Osteoblast (primary cell): ENCODE data around the gene NME3. TPM values are rescaled to one million over a fixed set of nuclear protein-coding genes. Genes with fewer than 3 reads are reported as not detected.

ENCODE experiments used
- DNase-seq: peaks from one replicate; pipeline ENCODE4 v3.0.0; 2011; ENCODE audit warnings: low spot score, mixed read lengths; ENCODE audit not compliant: insufficient read length; ENCODE audit errors: missing footprints
- H2AFZ ChIP-seq: 2 replicates; pipeline ENCODE4 v1.6.0; 2011; ENCODE audit warnings: mild to moderate bottlenecking, low read length
- H3K27ac ChIP-seq: 2 replicates; pipeline ENCODE4 v1.5.1; 2011; ENCODE audit warnings: mild to moderate bottlenecking, low read depth, low read length, moderate library complexity
- H3K27me3 ChIP-seq: 2 replicates; pipeline ENCODE4 v1.6.0; 2012; ENCODE audit warnings: mild to moderate bottlenecking, control low read depth, inconsistent platforms, low read length, moderate library complexity; ENCODE audit not compliant: insufficient read depth
- H3K36me3 ChIP-seq: 2 replicates; pipeline ENCODE4 v1.5.1; 2011; ENCODE audit warnings: mild to moderate bottlenecking, low read length, control low read depth, moderate library complexity; ENCODE audit not compliant: insufficient read depth
- H3K4me1 ChIP-seq: 2 replicates; pipeline ENCODE4 v1.5.1; 2011; ENCODE audit warnings: mild to moderate bottlenecking, low read length, control low read depth, moderate library complexity; ENCODE audit not compliant: insufficient read depth
- H3K4me2 ChIP-seq: 2 replicates; pipeline ENCODE4 v1.6.0; 2011; ENCODE audit warnings: mild to moderate bottlenecking, low read length; ENCODE audit not compliant: insufficient read depth
- H3K4me3 ChIP-seq: fragments of 200-600 bp; sonication (generic); 3 replicates; pipeline ENCODE4 v1.5.1; 2012; ENCODE audit warnings: mild to moderate bottlenecking, low read length, inconsistent platforms; ENCODE audit not compliant: insufficient read depth
- H3K79me2 ChIP-seq: 2 replicates; pipeline ENCODE4 v1.6.0; 2012; ENCODE audit warnings: mild to moderate bottlenecking, low read length, control low read depth, inconsistent platforms; ENCODE audit not compliant: insufficient read depth
- H3K9me3 ChIP-seq: 2 replicates; pipeline ENCODE4 v1.5.1; 2011; ENCODE audit warnings: low read depth, low read length, control low read depth
- H4K20me1 ChIP-seq: 2 replicates; pipeline ENCODE4 v1.6.0; 2012; ENCODE audit warnings: mild to moderate bottlenecking, low read length, control low read depth; ENCODE audit not compliant: insufficient read depth
- total RNA-seq: library from RNA; depleted of rRNA; stranded (reverse); fragments of >200 nt; gene quantifications from 2 replicates; pipeline ENCODE4 v1.2.3, GENCODE V29; 2012
- TF ChIP-seq, protein P1 (sequence below): IDR thresholded peaks from 2 replicates; pipeline ENCODE4 v1.5.1; 2011; ENCODE audit warnings: mild to moderate bottlenecking, low read depth, low read length, moderate library complexity; ENCODE audit errors: extremely low read depth

The NME3 gene
- total RNA-seq, 1 donor, result 55.4 TPM

DNA sequence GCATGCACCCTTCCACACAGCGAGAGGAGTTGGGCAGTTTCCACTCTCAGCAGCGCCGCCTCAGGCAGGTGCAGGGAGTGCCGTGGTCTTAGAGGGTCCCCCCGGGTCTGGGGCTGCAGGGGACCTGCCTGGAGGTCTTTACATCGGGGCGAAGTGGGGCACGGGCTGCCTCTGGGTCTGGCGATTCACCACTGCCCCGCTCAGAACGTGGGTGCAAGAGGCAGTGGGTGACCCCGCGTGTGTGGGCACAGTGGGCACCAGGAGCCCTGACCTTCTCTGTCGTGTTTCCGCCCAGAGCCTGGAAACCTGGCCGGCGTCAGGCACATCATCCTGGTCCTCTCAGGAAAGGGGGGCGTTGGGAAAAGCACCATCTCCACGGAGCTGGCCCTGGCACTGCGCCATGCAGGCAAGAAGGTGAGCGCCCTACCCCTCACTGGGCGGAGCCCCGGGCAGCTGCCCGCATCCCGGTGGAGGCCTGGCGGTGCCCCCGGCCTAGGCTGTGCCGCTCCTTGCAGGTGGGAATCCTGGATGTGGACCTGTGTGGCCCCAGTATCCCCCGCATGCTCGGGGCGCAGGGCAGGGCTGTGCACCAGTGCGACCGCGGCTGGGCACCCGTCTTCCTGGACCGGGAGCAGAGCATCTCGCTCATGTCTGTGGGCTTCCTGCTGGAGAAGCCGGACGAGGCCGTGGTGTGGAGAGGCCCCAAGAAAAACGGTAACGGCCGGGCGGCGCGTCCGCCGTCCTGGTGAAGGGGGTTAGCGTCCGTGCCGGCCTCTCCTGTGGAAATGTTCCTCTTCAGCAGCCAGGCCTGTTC lies 15.1 kb upstream of the NME3 start:
- Histone ChIP-seq H3K27me3 (no peaks in the 10 kb centered on the region), H2AFZ (no peak overlapping the region), H3K4me2 (no peak overlapping the region), H3K9me3 (no peaks in the 10 kb centered on the region), H3K79me2 (peaks cover 47% of the 10 kb centered on the region), H3K27ac (no peak overlapping the region), H3K4me1 (peaks cover 11% of the 10 kb centered on the region), H3K36me3 (peaks cover 16% of the 10 kb centered on the region), H3K4me3 (no peak overlapping the region), H4K20me1 (peaks cover 29% of the 10 kb centered on the region)
- DNase-seq, result peak; percentile 69
- TF ChIP-seq, protein P1, sequence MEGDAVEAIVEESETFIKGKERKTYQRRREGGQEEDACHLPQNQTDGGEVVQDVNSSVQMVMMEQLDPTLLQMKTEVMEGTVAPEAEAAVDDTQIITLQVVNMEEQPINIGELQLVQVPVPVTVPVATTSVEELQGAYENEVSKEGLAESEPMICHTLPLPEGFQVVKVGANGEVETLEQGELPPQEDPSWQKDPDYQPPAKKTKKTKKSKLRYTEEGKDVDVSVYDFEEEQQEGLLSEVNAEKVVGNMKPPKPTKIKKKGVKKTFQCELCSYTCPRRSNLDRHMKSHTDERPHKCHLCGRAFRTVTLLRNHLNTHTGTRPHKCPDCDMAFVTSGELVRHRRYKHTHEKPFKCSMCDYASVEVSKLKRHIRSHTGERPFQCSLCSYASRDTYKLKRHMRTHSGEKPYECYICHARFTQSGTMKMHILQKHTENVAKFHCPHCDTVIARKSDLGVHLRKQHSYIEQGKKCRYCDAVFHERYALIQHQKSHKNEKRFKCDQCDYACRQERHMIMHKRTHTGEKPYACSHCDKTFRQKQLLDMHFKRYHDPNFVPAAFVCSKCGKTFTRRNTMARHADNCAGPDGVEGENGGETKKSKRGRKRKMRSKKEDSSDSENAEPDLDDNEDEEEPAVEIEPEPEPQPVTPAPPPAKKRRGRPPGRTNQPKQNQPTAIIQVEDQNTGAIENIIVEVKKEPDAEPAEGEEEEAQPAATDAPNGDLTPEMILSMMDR, result no peak

DNA sequence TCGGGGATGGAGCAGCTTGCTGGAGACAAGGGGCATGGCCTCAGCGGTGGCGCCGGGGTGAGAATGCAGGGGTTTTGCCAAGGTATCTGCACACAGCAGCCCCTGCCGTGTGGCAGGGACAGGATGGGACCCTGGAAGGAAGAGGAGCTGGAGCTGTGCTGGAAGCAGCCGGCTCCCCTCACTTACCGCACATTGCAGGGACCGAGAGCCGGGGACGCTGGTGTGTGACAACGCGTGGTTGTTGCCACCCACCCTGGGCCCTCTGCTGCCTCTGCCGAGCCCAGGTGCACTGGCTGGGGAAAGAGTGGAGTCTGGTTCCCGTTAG lies 14.5 kb upstream of the NME3 start:
- Histone ChIP-seq H3K27me3 (no peaks in the 10 kb centered on the region), H3K79me2 (peaks cover 52% of the 10 kb centered on the region), H3K4me1 (peaks cover 18% of the 10 kb centered on the region), H4K20me1 (peaks cover 35% of the 10 kb centered on the region), H3K9me3 (no peaks in the 10 kb centered on the region), H3K36me3 (peaks cover 18% of the 10 kb centered on the region), H3K4me3 (no peak overlapping the region), H3K27ac (no peak overlapping the region), H2AFZ (no peak overlapping the region), H3K4me2 (no peak overlapping the region)
- TF ChIP-seq, protein P1, result no peak
- DNase-seq, result no peak

DNA sequence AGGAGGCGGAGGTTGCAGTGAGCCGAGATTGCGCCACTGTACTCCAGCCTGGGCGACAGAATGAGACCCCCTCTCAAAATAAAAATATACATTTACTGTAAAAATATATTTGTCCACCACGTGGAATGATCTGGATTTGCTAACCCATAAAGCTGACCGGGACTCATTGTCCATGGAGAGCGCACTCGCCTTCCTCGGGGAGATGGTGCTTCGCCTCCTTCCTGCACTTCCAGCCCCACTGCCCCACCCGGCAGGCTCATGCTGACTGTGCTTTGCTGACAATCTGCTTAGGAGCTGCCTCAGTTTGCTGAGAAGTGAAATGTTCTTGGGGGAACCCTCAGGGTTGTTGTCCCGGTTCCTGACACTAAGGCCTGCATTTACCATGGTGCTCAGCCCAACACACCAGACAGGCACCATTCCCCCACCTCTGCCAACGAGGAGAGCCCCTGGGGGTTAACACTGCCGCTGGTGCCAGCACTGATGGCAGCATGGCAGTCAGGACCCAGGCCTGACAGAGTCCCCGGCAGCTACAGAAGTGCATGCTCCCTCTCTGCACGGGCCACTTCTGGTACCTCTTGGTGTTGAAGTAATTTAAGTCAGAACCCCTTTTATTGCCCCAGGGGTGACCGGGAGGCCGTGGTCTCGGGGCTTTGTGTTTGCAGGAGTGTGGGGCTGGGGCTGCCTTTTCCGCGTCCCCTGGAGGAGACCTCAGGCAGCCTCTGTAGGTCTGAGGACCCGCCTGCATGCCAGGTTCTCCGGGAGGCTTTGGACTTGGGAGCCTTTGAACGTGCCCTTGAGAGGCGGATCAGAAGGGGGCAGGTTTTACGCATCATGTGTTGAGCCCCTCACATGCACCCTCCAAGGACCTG lies 13.9 kb upstream of the NME3 start:
- no peaks in the 10 kb centered on the region for H3K9me3 ChIP-seq
- H3K4me2 ChIP-seq, result no peak overlapping the region
- H4K20me1 ChIP-seq, result peaks cover 35% of the 10 kb centered on the region
- H3K4me1 ChIP-seq, result peaks cover 19% of the 10 kb centered on the region
- TF ChIP-seq, protein P1, result no peak
- no peak overlapping the region for H3K27ac ChIP-seq
- no peak overlapping the region for H2AFZ ChIP-seq
- peaks cover 53% of the 10 kb centered on the region for H3K79me2 ChIP-seq
- peaks cover 22% of the 10 kb centered on the region for H3K36me3 ChIP-seq
- peak; percentile 72 for DNase-seq
- no peak overlapping the region for H3K4me3 ChIP-seq
- H3K27me3 ChIP-seq, result no peaks in the 10 kb centered on the region
